ENCODE results near the gene CATSPERB. TPM values are rescaled to one million over a fixed set of nuclear protein-coding genes. Genes with fewer than 3 reads are reported as not detected.
"Not testable (repeated sequence)": the region's sequence is repeated elsewhere in the genome, so short reads cannot be mapped to it uniquely, and the experiment has no call there.

The CATSPERB gene
- total RNA-seq, 2 donors from 2014 or later, result 20.4 to 70.0 TPM

- Histone ChIP-seq H3K9me3 (no peaks in the 10 kb centered on the region), H3K4me3 (no peak overlapping the region), H3K27me3 (no peaks in the 10 kb centered on the region), H3K27ac (no peak overlapping the region), H3K36me3 (replicated peaks in 1 of 2; ENCODE audit: insufficient read depth in 1 of 2, low read depth in 2 of 2) (no peaks in the 10 kb centered on the region), H3K4me1 (no peaks in the 10 kb centered on the region)
- intact Hi-C loops (cut with DNase I), result no loop called here
- DNase-seq (no peak), ATAC-seq (no peak)
- 89 to 91% methylated on average over 4 of the region's 4 CpGs for WGBS, 2 donors
- TF ChIP-seq, protein P1, sequence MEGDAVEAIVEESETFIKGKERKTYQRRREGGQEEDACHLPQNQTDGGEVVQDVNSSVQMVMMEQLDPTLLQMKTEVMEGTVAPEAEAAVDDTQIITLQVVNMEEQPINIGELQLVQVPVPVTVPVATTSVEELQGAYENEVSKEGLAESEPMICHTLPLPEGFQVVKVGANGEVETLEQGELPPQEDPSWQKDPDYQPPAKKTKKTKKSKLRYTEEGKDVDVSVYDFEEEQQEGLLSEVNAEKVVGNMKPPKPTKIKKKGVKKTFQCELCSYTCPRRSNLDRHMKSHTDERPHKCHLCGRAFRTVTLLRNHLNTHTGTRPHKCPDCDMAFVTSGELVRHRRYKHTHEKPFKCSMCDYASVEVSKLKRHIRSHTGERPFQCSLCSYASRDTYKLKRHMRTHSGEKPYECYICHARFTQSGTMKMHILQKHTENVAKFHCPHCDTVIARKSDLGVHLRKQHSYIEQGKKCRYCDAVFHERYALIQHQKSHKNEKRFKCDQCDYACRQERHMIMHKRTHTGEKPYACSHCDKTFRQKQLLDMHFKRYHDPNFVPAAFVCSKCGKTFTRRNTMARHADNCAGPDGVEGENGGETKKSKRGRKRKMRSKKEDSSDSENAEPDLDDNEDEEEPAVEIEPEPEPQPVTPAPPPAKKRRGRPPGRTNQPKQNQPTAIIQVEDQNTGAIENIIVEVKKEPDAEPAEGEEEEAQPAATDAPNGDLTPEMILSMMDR (IDR thresholded peaks at IDR 0.05), result no peak
- TF ChIP-seq POLR2A (IDR thresholded peaks at IDR 0.05), result no peak
Measured at GRCh38 chr14:91681118-91681517, 50.8 kb downstream of the CATSPERB start.

DNA sequence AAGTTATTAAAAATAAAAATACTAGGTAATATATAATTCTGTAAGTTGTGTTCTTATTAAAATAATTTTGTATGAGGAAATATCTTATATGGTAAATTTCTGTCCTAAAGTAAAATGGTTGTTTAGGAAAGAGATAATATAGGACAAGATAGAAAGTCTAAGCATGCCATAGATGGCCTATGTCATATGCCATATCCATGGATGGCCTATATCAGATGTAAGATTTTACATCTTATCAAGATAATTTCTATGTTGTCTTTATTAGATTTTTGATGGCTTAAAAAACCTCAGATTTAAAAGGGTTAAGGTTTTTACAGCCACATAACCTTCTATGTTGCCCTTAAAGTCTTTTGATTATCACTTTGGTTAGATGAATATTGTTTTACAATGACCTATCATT lies 52.6 kb downstream of the CATSPERB start:
- TF ChIP-seq, protein P1 (IDR thresholded peaks at IDR 0.05), result no peak
- no peak for TF ChIP-seq POLR2A (IDR thresholded peaks at IDR 0.05)
- H3K9me3 ChIP-seq, result no peaks in the 10 kb centered on the region
- no peak overlapping the region for H3K4me3 ChIP-seq
- ATAC-seq, result no peak
- no peaks in the 10 kb centered on the region for H3K4me1 ChIP-seq
- intact Hi-C loops (cut with DNase I), result no loop called here
- no peaks in the 10 kb centered on the region for H3K27me3 ChIP-seq
- no peak for DNase-seq
- no peaks in the 10 kb centered on the region for H3K36me3 ChIP-seq (replicated peaks in 1 of 2; ENCODE audit: insufficient read depth in 1 of 2, low read depth in 2 of 2)
- H3K27ac ChIP-seq, result no peak overlapping the region

GRCh38 chr14:91677687-91678086 lies 54.2 kb downstream of the CATSPERB start:
- H3K4me3 ChIP-seq; DNase-seq; H3K4me1 ChIP-seq; ATAC-seq; H3K27ac ChIP-seq; H3K9me3 ChIP-seq; intact Hi-C loops (cut with DNase I); H3K36me3 ChIP-seq (replicated peaks in 1 of 2; ENCODE audit: insufficient read depth in 1 of 2, low read depth in 2 of 2); H3K27me3 ChIP-seq: not testable (repeated sequence)
- WGBS, 2 donors, result 95 to 97% methylated on average over 3 of the region's 3 CpGs

- Histone ChIP-seq H3K9me3 (no peaks in the 10 kb centered on the region), H3K27me3 (no peaks in the 10 kb centered on the region), H3K4me3 (no peak overlapping the region), H3K4me1 (no peaks in the 10 kb centered on the region), H3K36me3 (replicated peaks in 1 of 2; ENCODE audit: insufficient read depth in 1 of 2, low read depth in 2 of 2) (no peaks in the 10 kb centered on the region), H3K27ac (no peak overlapping the region)
- 94 to 96% methylated on average over 2 to 3 of the region's 3 CpGs for WGBS, 2 donors
- intact Hi-C loops (cut with DNase I), result no loop called here
- TF ChIP-seq, protein P1 (IDR thresholded peaks at IDR 0.05), result no peak
- no peak for TF ChIP-seq POLR2A (IDR thresholded peaks at IDR 0.05)
- DNase-seq, result no peak
- ATAC-seq, result no peak
Measured at GRCh38 chr14:91674911-91675310, 57.0 kb downstream of the CATSPERB start.

- Histone ChIP-seq H3K27ac (no peak overlapping the region), H3K36me3 (replicated peaks in 1 of 2; ENCODE audit: insufficient read depth in 1 of 2, low read depth in 2 of 2) (peaks cover 0 to 4% of the 10 kb centered on the region in 2 donors), H3K27me3 (no peaks in the 10 kb centered on the region), H3K4me3 (no peak overlapping the region), H3K9me3 (no peaks in the 10 kb centered on the region), H3K4me1 (no peaks in the 10 kb centered on the region)
- intact Hi-C loops (cut with DNase I), result no loop called here
- 81 to 84% methylated on average over 2 of the region's 2 CpGs for WGBS, 2 donors
- ATAC-seq (no peak), DNase-seq (no peak)
- no peak for TF ChIP-seq POLR2A (IDR thresholded peaks at IDR 0.05)
- TF ChIP-seq, protein P1 (IDR thresholded peaks at IDR 0.05), result no peak
Measured at GRCh38 chr14:91669867-91670266, 62.0 kb downstream of the CATSPERB start.

GRCh38 chr14:91667101-91667500 lies 64.8 kb downstream of the CATSPERB start:
- H3K27me3 ChIP-seq; H3K27ac ChIP-seq; ATAC-seq; H3K4me1 ChIP-seq; DNase-seq; intact Hi-C loops (cut with DNase I); H3K9me3 ChIP-seq; H3K36me3 ChIP-seq (replicated peaks in 1 of 2; ENCODE audit: insufficient read depth in 1 of 2, low read depth in 2 of 2); H3K4me3 ChIP-seq: not testable (repeated sequence)
- 86 to 96% methylated on average over 2 of the region's 2 CpGs for WGBS, 2 donors

Measured in body of pancreas (tissue), 4 donors.